Activated T-helper 1 cell treated with anti-CD3 and anti-CD28 coated beads, Interleukin-12 subunit alpha, Interleukin-12 subunit beta, Interleukin-2, Interleukin-4 antibody, amounts not matched to agents 30 ng/mL and 10 ng/mL and 1 ng/mL, durations not matched to agents 14 hours and 24 hours and 36 hours (primary cell): ENCODE results near the gene SNURF. TPM values are rescaled to one million over a fixed set of nuclear protein-coding genes. Genes with fewer than 3 reads are reported as not detected.
"Not testable (repeated sequence)": the region's sequence is repeated elsewhere in the genome, so short reads cannot be mapped to it uniquely, and the experiment has no call there.

Experiments
- DNase-seq: peaks from one replicate; pipeline ENCODE4 v3.0.0; 2021; ENCODE audit warnings: low spot score
- H3K27ac Mint-ChIP-seq: one replicate; pipeline ENCODE4 v1.8.0; 2021; ENCODE audit warnings: mild to moderate bottlenecking, mixed read lengths
- H3K27me3 Mint-ChIP-seq: one replicate; pipeline ENCODE4 v1.8.0; 2022; ENCODE audit warnings: mild to moderate bottlenecking, moderate library complexity, mixed read lengths; ENCODE audit not compliant: insufficient read depth
- H3K36me3 Mint-ChIP-seq: one replicate; pipeline ENCODE4 v1.8.0; 2021; ENCODE audit warnings: low read depth, mixed read lengths
- H3K4me1 Mint-ChIP-seq: one replicate; pipeline ENCODE4 v1.8.0; 2021; ENCODE audit warnings: low read depth, mixed read lengths
- H3K4me3 Mint-ChIP-seq: one replicate; pipeline ENCODE4 v1.8.0; 2021; ENCODE audit warnings: mild to moderate bottlenecking, moderate library complexity, mixed read lengths
- H3K9me3 Mint-ChIP-seq: one replicate; pipeline ENCODE4 v1.8.0; 2021; ENCODE audit warnings: mixed read lengths
- intact Hi-C: fragments of 100-400 bp; cut with micrococcal nuclease; formaldehyde crosslinking; loops from one replicate; pipeline ENCODE4 v1.15.1; 2024
- total RNA-seq: library from RNA; stranded (reverse); gene quantifications from 2 replicates; pipeline ENCODE4 v1.2.3, GENCODE V29; 2022

The SNURF gene
- total RNA-seq, 1 donor from 2014 or later = 7.8 TPM

- H3K9me3 Mint-ChIP-seq = peaks cover 16% of the 10 kb centered on the region
- H3K36me3 Mint-ChIP-seq = no peaks in the 10 kb centered on the region
- no peak overlapping the region for H3K27ac Mint-ChIP-seq
- no peak overlapping the region for H3K4me3 Mint-ChIP-seq
- intact Hi-C loops = no loop called here
- H3K4me1 Mint-ChIP-seq = no peaks in the 10 kb centered on the region
- no peak for DNase-seq
- H3K27me3 Mint-ChIP-seq = no peaks in the 10 kb centered on the region
Observed at GRCh38 chr15:24944954-24945353, 9.8 kb upstream of the SNURF start.

- Mint-ChIP-seq H3K27me3 (no peaks in the 10 kb centered on the region), H3K27ac (no peak overlapping the region), H3K36me3 (no peaks in the 10 kb centered on the region), H3K4me3 (no peak overlapping the region), H3K9me3 (peaks cover 9% of the 10 kb centered on the region), H3K4me1 (no peaks in the 10 kb centered on the region)
- no peak for DNase-seq
- intact Hi-C loops = no loop called here
Observed at GRCh38 chr15:24945711-24946110, 9.1 kb upstream of the SNURF start.

GRCh38 chr15:24948495-24948894 is 6.3 kb upstream of the SNURF start:
- H3K4me3 Mint-ChIP-seq = no peak overlapping the region
- no peaks in the 10 kb centered on the region for H3K4me1 Mint-ChIP-seq
- DNase-seq = no peak
- peaks cover 19% of the 10 kb centered on the region for H3K9me3 Mint-ChIP-seq
- no peaks in the 10 kb centered on the region for H3K27me3 Mint-ChIP-seq
- H3K27ac Mint-ChIP-seq = no peak overlapping the region
- intact Hi-C loops = no loop called here
- H3K36me3 Mint-ChIP-seq = no peaks in the 10 kb centered on the region

GRCh38 chr15:24955531-24955921 is 739 bp downstream of the SNURF start:
- H3K9me3 Mint-ChIP-seq = peaks cover 28% of the 10 kb centered on the region
- H3K4me1 Mint-ChIP-seq = peaks cover 10% of the 10 kb centered on the region
- DNase-seq = no peak
- H3K4me3 Mint-ChIP-seq = peak overlapping the region; percentile 95
- H3K36me3 Mint-ChIP-seq = peaks cover 3% of the 10 kb centered on the region
- intact Hi-C loops = loop anchor here (5.0 to 10.0 kb wide), 3 partner anchors 412 to 1129 kb away; no protein-coding TSS in a partner anchor
- peak overlapping the region; percentile 92 for H3K27ac Mint-ChIP-seq
- no peaks in the 10 kb centered on the region for H3K27me3 Mint-ChIP-seq

- peak overlapping the region; percentile 92 for H3K27ac Mint-ChIP-seq
- DNase-seq = peak; percentile 65
- no peaks in the 10 kb centered on the region for H3K27me3 Mint-ChIP-seq
- intact Hi-C loops = loop anchor here (1.0 to 10.0 kb wide), 4 partner anchors 411 to 1129 kb away; partner anchors contain the start of gene UBE3A
- H3K36me3 Mint-ChIP-seq = peaks cover 3% of the 10 kb centered on the region
- H3K4me1 Mint-ChIP-seq = peaks cover 10% of the 10 kb centered on the region
- H3K9me3 Mint-ChIP-seq = peaks cover 32% of the 10 kb centered on the region
- peak overlapping the region; percentile 95 for H3K4me3 Mint-ChIP-seq
Observed at GRCh38 chr15:24956111-24956838, 1.5 kb downstream of the SNURF start.

GRCh38 chr15:24957691-24958090 is 2.9 kb downstream of the SNURF start:
- peaks cover 6% of the 10 kb centered on the region for H3K36me3 Mint-ChIP-seq
- intact Hi-C loops = loop anchor here (5.0 to 10.0 kb wide), 3 partner anchors 410 to 1127 kb away; no protein-coding TSS in a partner anchor
- H3K27me3 Mint-ChIP-seq = no peaks in the 10 kb centered on the region
- no peak for DNase-seq
- H3K27ac Mint-ChIP-seq = no peak overlapping the region
- H3K4me3 Mint-ChIP-seq = no peak overlapping the region
- peaks cover 10% of the 10 kb centered on the region for H3K4me1 Mint-ChIP-seq
- peaks cover 26% of the 10 kb centered on the region for H3K9me3 Mint-ChIP-seq

GRCh38 chr15:24961967-24962366 is 7.2 kb downstream of the SNURF start:
- no peak overlapping the region for H3K4me3 Mint-ChIP-seq
- H3K4me1 Mint-ChIP-seq = peaks cover 3% of the 10 kb centered on the region
- H3K36me3 Mint-ChIP-seq = peaks cover 35% of the 10 kb centered on the region
- intact Hi-C loops = no loop called here
- H3K9me3 Mint-ChIP-seq = peaks cover 46% of the 10 kb centered on the region
- no peak for DNase-seq
- no peak overlapping the region for H3K27ac Mint-ChIP-seq
- no peaks in the 10 kb centered on the region for H3K27me3 Mint-ChIP-seq

- intact Hi-C loops = no loop called here
- DNase-seq = no peak
- Mint-ChIP-seq H3K27ac (no peak overlapping the region), H3K4me3 (no peak overlapping the region), H3K9me3 (peaks cover 42% of the 10 kb centered on the region), H3K4me1 (no peaks in the 10 kb centered on the region), H3K27me3 (no peaks in the 10 kb centered on the region), H3K36me3 (peaks cover 40% of the 10 kb centered on the region)
Observed at GRCh38 chr15:24962880-24963279, 8.1 kb downstream of the SNURF start.

- no peak overlapping the region for H3K4me3 Mint-ChIP-seq
- H3K27ac Mint-ChIP-seq = no peak overlapping the region
Observed at GRCh38 chr15:24966364-24967103, 11.7 kb downstream of the SNURF start.

GRCh38 chr15:24971052-24971451 is 16.3 kb downstream of the SNURF start:
- DNase-seq = no peak
- Mint-ChIP-seq H3K4me3 (no peak overlapping the region), H3K36me3 (peaks cover 44% of the 10 kb centered on the region), H3K27ac (no peak overlapping the region), H3K9me3 (peaks cover 47% of the 10 kb centered on the region), H3K27me3 (no peaks in the 10 kb centered on the region), H3K4me1 (no peaks in the 10 kb centered on the region)
- intact Hi-C loops = no loop called here

More at GRCh38 chr15:24966364-24967103, 11.7 kb downstream of the SNURF start:
- peaks cover 51% of the 10 kb centered on the region for H3K36me3 Mint-ChIP-seq
- no peaks in the 10 kb centered on the region for H3K27me3 Mint-ChIP-seq
- peaks cover 40% of the 10 kb centered on the region for H3K9me3 Mint-ChIP-seq
- intact Hi-C loops = no loop called here
- no peaks in the 10 kb centered on the region for H3K4me1 Mint-ChIP-seq
- no peak for DNase-seq

GRCh38 chr15:24971772-24972171 is 17.0 kb downstream of the SNURF start:
- H3K9me3 Mint-ChIP-seq = peaks cover 52% of the 10 kb centered on the region
- no peak overlapping the region for H3K4me3 Mint-ChIP-seq
- no peaks in the 10 kb centered on the region for H3K27me3 Mint-ChIP-seq
- H3K4me1 Mint-ChIP-seq = no peaks in the 10 kb centered on the region
- intact Hi-C loops = no loop called here
- H3K27ac Mint-ChIP-seq = no peak overlapping the region
- H3K36me3 Mint-ChIP-seq = peaks cover 44% of the 10 kb centered on the region
- DNase-seq = no peak

- H3K27me3 Mint-ChIP-seq, H3K27ac Mint-ChIP-seq, DNase-seq, H3K4me3 Mint-ChIP-seq, H3K4me1 Mint-ChIP-seq, intact Hi-C loops: not testable (repeated sequence)
- Mint-ChIP-seq H3K9me3 (peaks cover 48% of the 10 kb centered on the region), H3K36me3 (peaks cover 44% of the 10 kb centered on the region)
Observed at GRCh38 chr15:24972707-24973106, 17.9 kb downstream of the SNURF start.

- no peaks in the 10 kb centered on the region for H3K4me1 Mint-ChIP-seq
- no peaks in the 10 kb centered on the region for H3K27me3 Mint-ChIP-seq
- no peak overlapping the region for H3K4me3 Mint-ChIP-seq
- no peak overlapping the region for H3K27ac Mint-ChIP-seq
- peaks cover 54% of the 10 kb centered on the region for H3K9me3 Mint-ChIP-seq
- no peak for DNase-seq
- intact Hi-C loops = no loop called here
- H3K36me3 Mint-ChIP-seq = peaks cover 59% of the 10 kb centered on the region
Observed at GRCh38 chr15:24976932-24977331, 22.1 kb downstream of the SNURF start.
